OCI-LY7 (cell line): ENCODE results near the gene GRIN3A. TPM values are rescaled to one million over a fixed set of nuclear protein-coding genes. Genes with fewer than 3 reads are reported as not detected.

Experiments used
- BruUV-seq: library from RNA; stranded (reverse); fragments of 400-500 nt; replicated peaks from 2 replicates; lab custom pipeline; 2021; lab: Mats Ljungman, UMichigan
- CTCF ChIA-PET: fragments of 300-600 bp; sonication (Branson Sonifier 250); formaldehyde crosslinking; loops from one replicate; lab custom pipeline; 2022; ENCODE audit warnings: antibody characterized with exemption; ENCODE audit not compliant: unreplicated experiment; lab: Charles Lee
- POLR2A ChIA-PET: fragments of 300-600 bp; sonication (Branson Sonifier 250); formaldehyde crosslinking; loops from one replicate; lab custom pipeline; 2022; ENCODE audit warnings: antibody characterized with exemption; lab: Charles Lee
- DNase-seq: peaks from one replicate; pipeline ENCODE4 v3.0.0-alpha.2; 2015; ENCODE audit warnings: low spot score
- H2AFZ ChIP-seq: fragments of 200-600 bp; sonication (generic), shearing (Covaris generic); 2 replicates; pipeline ENCODE4 v1.6.1; 2014; ENCODE audit warnings: mild to moderate bottlenecking, antibody characterized with exemption, low read length, moderate library complexity
- H3K27ac ChIP-seq: fragments of 200-600 bp; sonication (generic); 2 replicates; pipeline ENCODE4 v1.5.1; 2014; ENCODE audit warnings: mixed run types, low read depth, mild to moderate bottlenecking, moderate library complexity, low read length, inconsistent platforms; ENCODE audit not compliant: poor library complexity, severe bottlenecking
- H3K36me3 ChIP-seq: fragments of 200-600 bp; sonication (generic); 2 replicates; pipeline ENCODE4 v1.6.1; 2014; ENCODE audit warnings: mild to moderate bottlenecking, antibody characterized with exemption, low read length, moderate library complexity, mixed read lengths; ENCODE audit not compliant: insufficient read depth
- H3K4me1 ChIP-seq: fragments of 200-600 bp; sonication (generic); 2 replicates; pipeline ENCODE4 v1.5.1; 2014; ENCODE audit warnings: mild to moderate bottlenecking, low read length; ENCODE audit not compliant: insufficient read depth, poor library complexity, severe bottlenecking
- H3K4me2 ChIP-seq: fragments of 200-600 bp; sonication (generic); 2 replicates; pipeline ENCODE4 v1.6.1; 2014; ENCODE audit warnings: mild to moderate bottlenecking, low read length
- H3K4me3 ChIP-seq: fragments of 200-600 bp; sonication (generic); 2 replicates; pipeline ENCODE4 v1.5.1; 2014; ENCODE audit warnings: mild to moderate bottlenecking, low read depth, low read length; ENCODE audit not compliant: poor library complexity, severe bottlenecking
- H3K79me2 ChIP-seq: fragments of 200-600 bp; sonication (generic); 2 replicates; pipeline ENCODE4 v1.6.1; 2016; ENCODE audit warnings: low read depth, mild to moderate bottlenecking, low read length, moderate library complexity, mixed read lengths; ENCODE audit not compliant: insufficient read depth
- H3K9me2 ChIP-seq: fragments of 200-600 bp; sonication (generic); 2 replicates; pipeline ENCODE4 v1.6.1; 2016; ENCODE audit warnings: mild to moderate bottlenecking, low read length, mixed read lengths; ENCODE audit not compliant: insufficient read depth
- H3K9me3 ChIP-seq: fragments of 200-600 bp; sonication (generic); 2 replicates; pipeline ENCODE4 v1.6.1; 2014; ENCODE audit warnings: mild to moderate bottlenecking, mixed run types, low read length, mixed read lengths
- H4K20me1 ChIP-seq: fragments of 200-600 bp; sonication (generic); 2 replicates; pipeline ENCODE4 v1.6.1; 2014; ENCODE audit warnings: mild to moderate bottlenecking, antibody characterized with exemption, low read length, moderate library complexity, mixed read lengths; ENCODE audit not compliant: insufficient read depth
- CTCF ChIP-seq: fragments of 200-600 bp; sonication (generic); conservative IDR thresholded peaks from 2 replicates; pipeline ENCODE4 v1.5.1; 2014; ENCODE audit warnings: mild to moderate bottlenecking, antibody characterized with exemption, low read length, moderate library complexity, mixed read lengths
- EZH2phosphoT487 ChIP-seq: fragments of 200-600 bp; sonication (generic); IDR thresholded peaks from 2 replicates; pipeline ENCODE4 v1.6.1; 2018; ENCODE audit warnings: low read depth, borderline replicate concordance, mild to moderate bottlenecking, mixed run types, antibody characterized with exemption, low read length, moderate library complexity, mixed read lengths
- intact Hi-C: fragments of 100-400 bp; cut with micrococcal nuclease; formaldehyde crosslinking; loops from one replicate; pipeline ENCODE4 v1.10.0; 2022; ENCODE audit not compliant: unreplicated experiment
- total RNA-seq, 2 experiments: library from RNA; depleted of rRNA in 1 of 2; stranded (reverse); fragments of >200 nt in 1 of 2; shearing (Covaris generic) in 1 of 2; gene quantifications; 2 replicates each; pipeline ENCODE4 v1.2.3, GENCODE V29; 2014 to 2022

The GRIN3A gene
- total RNA-seq, 2 experiments from 2014 or later: not detected

- DNase-seq: no peak
- H4K20me1 ChIP-seq: no peaks in the 10 kb centered on the region
- no peaks in the 10 kb centered on the region for H3K9me2 ChIP-seq
- H2AFZ ChIP-seq: no peak overlapping the region
- H3K4me3 ChIP-seq: no peak overlapping the region
- POLR2A ChIA-PET: no interaction called here
- no peak overlapping the region for H3K27ac ChIP-seq
- no peaks in the 10 kb centered on the region for H3K79me2 ChIP-seq
- no peaks in the 10 kb centered on the region for H3K36me3 ChIP-seq
- no peaks in the 10 kb centered on the region for H3K4me1 ChIP-seq
- H3K9me3 ChIP-seq: no peaks in the 10 kb centered on the region
- TF ChIP-seq CTCF: no peak
- TF ChIP-seq EZH2phosphoT487: no peak
- CTCF ChIA-PET: no interaction called here
- no TSS peak for BruUV-seq
- no peak overlapping the region for H3K4me2 ChIP-seq
- intact Hi-C loops: no loop called here
These were observed 63.1 kb downstream of the GRIN3A start for GRCh38 chr9:101675341-101675740.

- H3K36me3 ChIP-seq: no peaks in the 10 kb centered on the region
- ChIA-PET POLR2A (interaction anchor here (0.5 kb wide), 1 partner anchor 727 kb away, joined by 4 read pairs; no protein-coding TSS in a partner anchor), CTCF (no interaction called here)
- no peaks in the 10 kb centered on the region for H3K4me1 ChIP-seq
- no peaks in the 10 kb centered on the region for H3K79me2 ChIP-seq
- H4K20me1 ChIP-seq: no peaks in the 10 kb centered on the region
- H3K9me2 ChIP-seq: no peaks in the 10 kb centered on the region
- TF ChIP-seq CTCF (no peak), EZH2phosphoT487 (no peak)
- BruUV-seq: no TSS peak
- no peak overlapping the region for H3K4me2 ChIP-seq
- no peaks in the 10 kb centered on the region for H3K9me3 ChIP-seq
- no peak overlapping the region for H3K27ac ChIP-seq
- intact Hi-C loops: no loop called here
- no peak overlapping the region for H2AFZ ChIP-seq
- no peak for DNase-seq
- no peak overlapping the region for H3K4me3 ChIP-seq
These were observed 64.3 kb downstream of the GRIN3A start for GRCh38 chr9:101674165-101674564.

GRCh38 chr9:101673642-101674041 lies 64.8 kb downstream of the GRIN3A start:
- Histone ChIP-seq H3K4me2 (no peak overlapping the region), H3K79me2 (no peaks in the 10 kb centered on the region), H3K36me3 (no peaks in the 10 kb centered on the region), H3K27ac (no peak overlapping the region), H3K9me3 (no peaks in the 10 kb centered on the region), H3K4me3 (no peak overlapping the region), H2AFZ (no peak overlapping the region), H3K4me1 (no peaks in the 10 kb centered on the region), H3K9me2 (no peaks in the 10 kb centered on the region), H4K20me1 (no peaks in the 10 kb centered on the region)
- BruUV-seq: no TSS peak
- no peak for TF ChIP-seq EZH2phosphoT487
- ChIA-PET POLR2A (interaction anchor here (0.5 kb wide), 1 partner anchor 727 kb away, joined by 4 read pairs; no protein-coding TSS in a partner anchor), CTCF (no interaction called here)
- intact Hi-C loops: no loop called here
- no peak for DNase-seq
